GM18508 (cell line): ENCODE results near the gene INTS6L.

ENCODE experiments used
- ATAC-seq: cut with Tn5 transposase; IDR thresholded peaks from one replicate; pipeline ENCODE4 v1.9.1; 2021; ENCODE audit warnings: moderate number of reproducible peaks; ENCODE audit not compliant: insufficient read depth, unreplicated experiment

INTS6L gene, protein sequence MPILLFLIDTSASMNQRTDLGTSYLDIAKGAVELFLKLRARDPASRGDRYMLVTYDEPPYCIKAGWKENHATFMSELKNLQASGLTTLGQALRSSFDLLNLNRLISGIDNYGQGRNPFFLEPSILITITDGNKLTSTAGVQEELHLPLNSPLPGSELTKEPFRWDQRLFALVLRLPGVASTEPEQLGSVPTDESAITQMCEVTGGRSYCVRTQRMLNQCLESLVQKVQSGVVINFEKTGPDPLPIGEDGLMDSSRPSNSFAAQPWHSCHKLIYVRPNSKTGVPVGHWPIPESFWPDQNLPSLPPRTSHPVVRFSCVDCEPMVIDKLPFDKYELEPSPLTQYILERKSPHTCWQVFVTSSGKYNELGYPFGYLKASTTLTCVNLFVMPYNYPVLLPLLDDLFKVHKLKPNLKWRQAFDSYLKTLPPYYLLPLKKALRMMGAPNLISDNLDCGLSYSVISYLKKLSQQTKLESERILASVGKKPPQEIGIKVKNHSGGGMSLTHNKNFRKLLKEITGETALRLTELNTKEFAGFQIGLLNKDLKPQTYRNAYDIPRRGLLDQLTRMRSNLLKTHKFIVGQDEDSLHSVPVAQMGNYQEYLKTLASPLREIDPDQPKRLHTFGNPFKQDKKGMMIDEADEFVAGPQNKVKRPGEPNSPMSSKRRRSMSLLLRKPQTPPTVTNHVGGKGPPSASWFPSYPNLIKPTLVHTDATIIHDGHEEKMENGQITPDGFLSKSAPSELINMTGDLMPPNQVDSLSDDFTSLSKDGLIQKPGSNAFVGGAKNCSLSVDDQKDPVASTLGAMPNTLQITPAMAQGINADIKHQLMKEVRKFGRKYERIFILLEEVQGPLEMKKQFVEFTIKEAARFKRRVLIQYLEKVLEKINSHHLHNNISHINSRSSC

DNA sequence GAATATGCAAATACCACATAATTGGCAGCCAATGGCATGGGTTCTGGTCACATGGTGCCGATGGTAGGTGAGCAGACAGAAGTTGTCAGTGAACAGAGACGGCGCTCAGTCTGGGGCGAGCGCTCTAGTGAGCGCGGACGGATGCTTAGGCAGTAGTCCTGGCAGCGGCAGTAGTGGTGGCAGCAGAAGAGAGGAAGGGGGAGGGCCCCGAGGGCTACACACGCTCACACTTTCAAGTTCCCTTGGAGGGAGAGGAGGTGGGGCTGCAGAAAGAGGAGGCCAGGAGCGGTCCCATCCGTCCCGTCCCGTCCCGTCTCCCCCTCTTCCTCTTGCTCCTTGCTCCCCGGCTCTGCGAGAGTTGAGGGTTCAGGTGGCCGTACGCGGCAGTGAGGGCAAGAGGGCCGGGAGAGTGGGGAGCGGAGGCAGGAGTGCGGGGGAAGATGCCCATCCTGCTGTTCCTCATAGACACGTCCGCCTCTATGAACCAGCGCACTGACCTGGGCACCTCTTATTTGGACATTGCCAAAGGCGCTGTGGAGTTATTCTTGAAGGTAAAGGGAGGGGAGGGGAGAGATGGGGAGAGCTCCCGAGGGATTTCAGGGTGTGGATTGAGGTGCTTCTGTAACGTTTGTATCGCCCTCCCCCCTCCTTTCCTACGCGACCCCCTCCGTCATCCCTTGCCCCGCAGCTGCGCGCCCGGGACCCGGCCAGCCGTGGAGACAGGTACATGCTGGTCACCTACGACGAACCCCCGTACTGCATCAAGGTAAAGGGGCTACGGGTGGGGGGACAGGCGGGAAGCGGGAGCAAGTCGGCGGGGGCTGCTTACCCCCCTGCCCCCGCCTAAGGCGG, at the start of gene INTS6L:
TSS of gene INTS6L (plus strand) at position 108 of the 852 bp plus-strand sequence. CDS start at position 441, 333 bp downstream.
- ATAC-seq, result peak; percentile 89

GRCh38 chrX:135476378-135476777, 44.1 kb upstream of the INTS6L start:
- ATAC-seq, result no peak

GRCh38 chrX:135477576-135477975, 42.9 kb upstream of the INTS6L start:
- no peak for ATAC-seq

DNA sequence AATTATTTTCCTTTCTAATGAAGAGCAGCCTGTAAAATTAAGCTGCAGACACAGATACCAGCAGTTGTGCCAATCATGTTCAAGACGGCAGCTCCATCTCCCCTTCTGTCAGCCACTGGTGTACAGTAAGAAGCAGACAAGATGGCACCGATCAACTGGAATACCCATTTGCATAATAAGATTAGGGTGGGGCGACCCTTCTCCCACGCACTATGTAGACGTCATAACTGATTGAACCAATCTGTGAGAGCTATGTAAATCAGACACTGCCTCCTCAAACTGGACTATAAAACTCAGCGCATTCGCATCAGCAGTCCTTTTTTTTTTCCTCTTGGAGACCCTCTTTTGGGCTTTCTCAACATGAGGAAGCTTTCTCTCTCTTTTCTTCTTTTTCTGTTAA, 40.4 kb upstream of the INTS6L start:
- no peak for ATAC-seq

DNA sequence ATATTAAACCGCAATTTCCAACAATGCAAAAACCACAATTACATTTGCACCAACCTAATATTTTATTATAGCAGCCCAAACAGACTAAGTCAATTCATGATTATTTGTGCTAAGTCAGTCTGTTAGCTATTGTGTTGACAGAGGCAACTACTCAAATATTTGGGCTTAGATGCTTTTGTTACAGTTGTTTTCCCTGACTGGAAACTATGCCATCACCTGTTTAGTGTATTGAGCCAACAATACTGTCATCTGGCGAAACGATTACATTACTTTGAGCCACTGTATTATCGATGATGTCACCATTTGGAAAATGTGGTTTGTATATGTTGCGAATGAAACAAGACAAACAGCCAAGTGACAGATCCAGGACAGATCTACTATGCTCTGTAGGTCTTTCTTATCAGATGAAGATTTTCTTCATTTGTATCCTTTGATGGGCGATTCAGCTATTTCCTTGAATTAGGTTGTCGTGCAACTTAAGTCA, 38.7 kb upstream of the INTS6L start:
- ATAC-seq, result no peak

DNA sequence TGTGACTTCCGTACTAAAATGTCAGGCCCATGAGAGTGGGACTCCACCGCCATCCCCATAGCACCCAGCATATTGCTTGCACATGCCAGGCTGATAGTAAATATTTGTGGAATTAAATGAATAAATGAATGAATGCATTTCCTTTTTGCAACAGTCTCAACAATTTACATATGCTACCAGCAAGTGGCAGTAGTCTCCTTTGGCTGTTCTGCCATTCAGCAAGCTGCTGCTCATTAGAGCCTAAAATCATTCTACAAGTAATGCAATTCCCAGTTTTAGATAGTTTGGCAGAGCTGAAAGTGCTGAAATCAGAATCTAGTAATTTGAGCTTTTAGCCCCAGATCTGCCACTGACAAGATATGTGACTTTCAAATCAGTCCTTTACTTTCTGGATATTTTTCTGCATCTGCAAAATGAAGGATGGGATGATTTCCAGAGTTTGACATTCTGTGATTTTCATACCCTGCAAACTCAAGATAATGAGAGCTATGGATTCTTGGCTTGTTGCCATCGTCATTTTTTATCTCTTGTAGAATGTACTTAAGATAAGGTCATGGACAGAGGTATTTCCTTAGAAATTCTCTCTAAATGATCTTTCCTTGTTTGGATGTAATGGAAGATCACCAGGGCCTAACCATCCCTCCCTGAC, 35.7 kb upstream of the INTS6L start:
- ATAC-seq, result no peak

DNA sequence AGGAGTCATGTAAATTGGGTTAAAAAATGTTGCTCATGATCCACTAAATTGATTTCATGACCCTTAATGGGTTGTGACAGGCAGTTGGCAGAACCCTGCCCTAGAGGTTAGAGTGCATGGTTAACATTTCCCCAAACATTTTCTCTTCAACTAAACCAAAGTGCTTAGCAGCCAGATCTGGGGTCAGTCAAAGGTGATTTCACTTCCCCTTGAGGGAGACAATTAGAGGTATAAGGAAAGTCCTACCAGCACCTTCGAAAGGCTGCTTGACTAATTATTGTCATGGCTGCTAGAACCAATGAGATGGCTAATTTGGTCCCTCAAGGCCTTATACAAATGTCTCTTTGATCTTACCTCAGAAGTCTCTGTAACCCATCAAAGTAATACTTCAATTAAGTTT, 30.9 kb upstream of the INTS6L start:
- ATAC-seq, result peak; percentile 83

DNA sequence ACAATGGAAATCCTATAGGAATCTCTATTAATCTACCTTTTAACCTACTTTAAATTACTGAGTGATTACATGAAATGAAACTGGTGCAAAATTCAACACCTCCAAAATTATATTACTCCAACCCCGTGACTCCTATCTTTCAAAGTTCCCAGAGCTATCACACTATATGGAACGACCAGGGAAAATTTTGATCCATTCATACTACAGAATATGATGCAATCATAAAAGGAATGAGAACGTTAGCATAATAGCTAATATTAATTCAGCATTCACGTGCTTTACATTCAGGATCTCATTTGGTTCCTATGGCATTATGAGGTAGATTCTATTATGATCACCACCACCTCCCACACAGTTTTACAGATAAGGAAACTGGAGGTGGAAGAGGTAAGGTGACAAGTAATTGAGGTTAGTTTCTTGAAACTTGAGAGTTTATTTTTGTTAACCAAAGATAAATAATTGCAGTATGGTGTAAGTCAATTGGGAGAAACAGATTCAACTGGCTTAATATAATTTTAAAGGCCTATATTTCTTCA, 29.4 kb upstream of the INTS6L start:
- ATAC-seq, result no peak

DNA sequence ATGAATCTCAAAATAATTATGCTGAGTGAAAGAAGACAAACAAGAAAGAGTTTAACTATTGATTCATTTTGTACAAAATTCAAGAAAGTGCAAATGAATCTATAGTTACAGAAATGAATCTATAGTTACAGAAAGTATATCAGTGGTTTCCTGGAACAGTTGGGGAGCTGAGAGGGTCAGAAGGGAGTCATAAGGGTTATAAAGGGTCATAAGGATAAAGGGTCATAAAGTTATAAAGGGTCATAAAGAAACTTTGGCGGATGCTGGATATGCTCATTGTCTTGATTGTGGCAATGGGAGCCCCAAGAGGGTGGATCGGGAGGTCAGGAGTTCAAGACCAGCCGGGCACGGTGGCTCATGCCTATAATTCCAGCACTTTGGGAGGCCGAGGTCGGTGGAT, 26.0 kb upstream of the INTS6L start:
- ATAC-seq, result no peak

DNA sequence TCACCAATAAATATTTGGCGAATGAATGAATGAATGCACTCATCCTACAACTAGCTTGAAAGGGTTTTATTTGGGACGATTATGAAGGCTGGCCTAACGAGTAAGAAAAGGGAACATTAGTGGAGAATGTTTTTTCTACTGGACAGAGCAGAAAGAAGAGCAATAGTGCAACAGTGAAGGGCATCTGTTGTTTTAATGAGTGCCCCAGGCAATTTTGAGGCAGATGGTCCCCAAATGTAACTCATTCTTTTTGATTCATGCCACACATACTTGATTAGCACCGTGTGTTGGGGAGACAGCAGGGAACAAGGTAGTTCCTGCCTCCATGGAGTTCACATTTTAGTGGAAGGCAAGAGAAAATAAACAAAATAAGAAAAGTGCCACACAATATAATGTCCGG, 22.7 kb upstream of the INTS6L start:
- ATAC-seq, result no peak

DNA sequence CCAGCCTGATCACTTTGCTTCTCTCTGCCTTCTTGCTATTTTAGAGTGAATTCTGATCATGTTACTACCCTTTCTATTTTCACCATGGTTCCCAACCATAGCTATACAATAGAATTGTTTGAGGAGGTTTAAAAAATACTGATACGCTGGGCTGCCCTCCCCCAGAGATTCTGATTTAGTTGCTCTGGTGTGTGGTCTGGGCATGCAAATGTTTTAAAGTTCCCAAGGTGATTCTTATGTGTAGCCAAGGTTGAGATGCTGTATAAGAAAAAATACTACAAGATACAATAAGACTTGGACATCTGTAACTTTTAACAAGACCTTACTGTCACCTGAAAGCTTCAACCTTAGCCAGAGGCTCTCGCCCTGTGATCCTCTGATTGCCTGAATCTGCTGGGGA, 22.2 kb upstream of the INTS6L start:
- no peak for ATAC-seq

GRCh38 chrX:135505351-135505750, 15.1 kb upstream of the INTS6L start:
- ATAC-seq, result no peak

- no peak for ATAC-seq
These were observed 10.6 kb upstream of the INTS6L start for GRCh38 chrX:135509885-135510284.

- ATAC-seq, result no peak
These were observed 7.8 kb upstream of the INTS6L start for GRCh38 chrX:135512508-135513129.

- no peak for ATAC-seq
These were observed 7.3 kb upstream of the INTS6L start for GRCh38 chrX:135513130-135513515.

DNA sequence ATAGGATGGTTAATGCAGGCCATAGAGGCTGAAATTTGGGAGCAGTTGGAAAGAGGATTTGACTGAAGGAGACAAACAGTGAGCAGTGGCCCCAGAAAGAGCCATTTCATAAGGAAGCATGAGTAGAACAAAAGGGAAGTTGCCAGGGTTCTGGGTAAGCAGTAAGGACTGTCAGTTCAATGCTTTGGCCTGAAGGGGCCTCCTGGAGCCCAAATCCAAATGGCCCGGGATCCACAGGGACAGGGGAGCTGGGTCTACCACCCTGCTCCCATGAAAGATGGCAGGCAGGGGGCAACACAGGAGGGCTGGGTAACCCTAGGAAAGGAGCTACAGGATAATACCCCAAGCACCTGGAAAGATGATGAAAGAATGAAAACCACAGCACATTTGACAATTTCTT, 4.1 kb upstream of the INTS6L start:
- ATAC-seq, result no peak

DNA sequence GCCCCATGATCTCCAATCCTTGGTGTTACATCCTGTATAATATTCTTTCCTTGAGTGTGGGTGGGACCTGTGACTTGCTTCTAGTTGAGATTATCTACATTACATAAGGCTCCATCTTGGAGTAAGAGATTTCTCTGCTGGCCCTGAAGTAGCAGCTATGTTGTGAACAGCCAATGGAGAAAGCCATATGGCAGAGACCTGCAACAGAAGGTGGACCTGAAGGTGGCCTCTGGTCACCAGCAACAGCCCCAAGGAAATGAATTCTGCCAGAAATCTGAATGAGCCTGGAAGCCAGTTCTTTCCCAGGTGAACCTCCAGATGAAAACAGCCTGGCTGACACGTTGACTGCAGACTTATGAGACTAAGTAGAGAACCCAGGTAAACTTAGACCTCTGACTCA, 2.3 kb upstream of the INTS6L start:
- no peak for ATAC-seq

DNA sequence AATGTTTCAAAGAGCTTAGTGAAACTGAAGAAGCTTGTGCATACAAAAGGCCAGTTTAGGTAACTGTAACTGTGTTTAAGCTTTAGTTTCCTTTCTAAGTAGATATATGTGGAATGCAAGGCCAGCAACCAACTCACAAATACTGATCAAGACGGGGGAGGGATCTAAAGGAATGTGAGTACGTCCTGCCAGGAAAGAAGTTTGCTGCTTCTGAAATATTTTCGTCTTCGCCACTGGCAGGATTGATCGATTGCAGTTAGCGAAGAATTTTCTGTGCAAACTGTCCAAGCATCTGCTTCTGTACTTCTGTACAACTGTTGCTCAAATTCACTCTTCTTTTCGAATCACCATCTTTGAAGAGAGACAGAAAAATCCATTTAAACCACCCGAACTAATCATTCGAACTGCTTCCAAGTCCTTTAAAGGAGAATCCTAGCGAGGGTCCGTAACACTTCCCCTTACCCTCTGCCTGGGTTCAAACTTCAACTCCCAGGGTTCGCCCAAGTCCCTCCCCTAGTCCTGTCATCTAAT, 373 bp upstream of the INTS6L start:
- no peak for ATAC-seq
